HCT116 (cell line): ENCODE measurements around the gene PLCB1. TPM values are rescaled to one million over a fixed set of nuclear protein-coding genes. Genes with fewer than 3 reads are reported as not detected.

Experiments used
- ATAC-seq: fragments of 200-7000 bp; cut with Tn5 transposase; 2 replicates; pipeline ENCODE4 v1.9.1; 2020; ENCODE audit warnings: mild to moderate bottlenecking, moderate library complexity
- BruUV-seq: library from RNA; stranded (reverse); fragments of 400-500 nt; replicated peaks from 2 replicates; lab custom pipeline; 2021; lab: Mats Ljungman, UMichigan
- CTCF ChIA-PET: fragments of 300-600 bp; sonication (Branson Sonifier 250); formaldehyde crosslinking; loops from one replicate; lab custom pipeline; 2021; ENCODE audit warnings: antibody characterized with exemption; lab: Charles Lee
- POLR2A ChIA-PET: fragments of 300-600, 350-600 bp; sonication (Branson Sonifier 250); formaldehyde crosslinking; loops from one replicate; lab custom pipeline; 2021; ENCODE audit warnings: antibody characterized with exemption; lab: Charles Lee
- RAD21 ChIA-PET, 2 experiments: fragments of 300-600 bp; sonication (Branson Sonifier 250); formaldehyde crosslinking; loops; one replicate each; lab custom pipeline; 2023; ENCODE audit warnings: low total read pairs in 2 of 2; ENCODE audit not compliant: uncharacterized antibody in 2 of 2, unreplicated experiment in 2 of 2, low non-redundant PET in 1 of 2; lab: Charles Lee
- DNase-seq: peaks from one replicate; pipeline ENCODE4 v3.0.0-alpha.2; 2010; ENCODE audit warnings: low read depth, low spot score
- H2AFZ ChIP-seq: fragments of 200-600 bp; shearing (Covaris generic), sonication (generic); 2 replicates; pipeline ENCODE4 v1.6.1; 2017; ENCODE audit warnings: low read depth, mixed run types, mixed read lengths, antibody characterized with exemption, low read length; ENCODE audit not compliant: poor library complexity, severe bottlenecking
- H3K27ac ChIP-seq: 2 replicates; pipeline ENCODE4 v1.5.1; 2012; ENCODE audit warnings: low read depth, low read length
- H3K27me3 ChIP-seq: fragments of 200-600 bp; sonication (generic); 2 replicates; pipeline ENCODE4 v1.6.1; 2016; ENCODE audit warnings: mixed run types, low read length, mixed read lengths; ENCODE audit not compliant: insufficient read depth
- H3K36me3 ChIP-seq, 2 experiments: fragments of 200-500 bp in 1 of 2; fragments of 200-600 bp in 1 of 2; sonication (Bioruptor generic) in 1 of 2; sonication (generic) in 1 of 2; 2 replicates each; pipeline versions ENCODE4 v1.5.1 to v1.6.1; 2014 to 2016; ENCODE audit warnings: low read length in 2 of 2, inconsistent platforms in 1 of 2, mixed read lengths in 1 of 2, mixed run types in 1 of 2; ENCODE audit not compliant: insufficient read depth in 2 of 2, control insufficient read depth in 1 of 2
- H3K4me1 ChIP-seq, 2 experiments: fragments of 200-600 bp in 1 of 2; sonication (generic) in 1 of 2; 2 replicates each; pipeline versions ENCODE4 v1.5.1 to v1.6.1; 2012 to 2017; ENCODE audit warnings: low read length in 2 of 2, inconsistent platforms in 1 of 2, mild to moderate bottlenecking in 1 of 2, mixed read lengths in 1 of 2, mixed run types in 1 of 2, moderate library complexity in 1 of 2; ENCODE audit not compliant: insufficient read depth in 2 of 2, control insufficient read depth in 1 of 2
- H3K4me2 ChIP-seq: fragments of 200-600 bp; sonication (generic); 2 replicates; pipeline ENCODE4 v1.6.1; 2017; ENCODE audit warnings: mixed run types, low read length, mixed read lengths
- H3K4me3 ChIP-seq, 2 experiments: fragments of 200-600 bp in 1 of 2; sonication (generic) in 1 of 2; replicated peaks in 1 of 2; 2 replicates each; pipeline ENCODE4 v1.5.1; 2011 to 2016; ENCODE audit warnings: low read length in 2 of 2, control low read depth in 1 of 2, low read depth in 1 of 2, mild to moderate bottlenecking in 1 of 2, mixed read lengths in 1 of 2, mixed run types in 1 of 2
- H3K79me2 ChIP-seq: fragments of 200-600 bp; sonication (generic); 2 replicates; pipeline ENCODE4 v1.6.1; 2017; ENCODE audit warnings: mild to moderate bottlenecking, mixed run types, low read length, moderate library complexity, mixed read lengths; ENCODE audit not compliant: insufficient read depth
- H3K9ac ChIP-seq: fragments of 200-600 bp; sonication (generic); 2 replicates; pipeline ENCODE4 v1.6.1; 2016; ENCODE audit warnings: low read length, mixed read lengths
- H3K9me2 ChIP-seq: fragments of 200-600 bp; sonication (generic), shearing (Covaris generic); 2 replicates; pipeline ENCODE4 v1.6.1; 2017; ENCODE audit warnings: mixed run types, mild to moderate bottlenecking, moderate library complexity; ENCODE audit not compliant: insufficient read depth
- H3K9me3 ChIP-seq, 2 experiments: fragments of 200-500 bp in 1 of 2; fragments of 200-600 bp in 1 of 2; sonication (Bioruptor generic) in 1 of 2; sonication (generic) in 1 of 2; 2 replicates each; pipeline ENCODE4 v1.6.1; 2014 to 2017; ENCODE audit warnings: low read length in 2 of 2, mixed read lengths in 2 of 2, inconsistent platforms in 1 of 2, low read depth in 1 of 2, mild to moderate bottlenecking in 1 of 2, mixed run types in 1 of 2, moderate library complexity in 1 of 2; ENCODE audit not compliant: control insufficient read depth in 1 of 2, insufficient read depth in 1 of 2
- H4K20me1 ChIP-seq: fragments of 200-600 bp; sonication (generic), shearing (Covaris generic); 2 replicates; pipeline ENCODE4 v1.6.1; 2017; ENCODE audit warnings: mixed run types, mild to moderate bottlenecking, moderate library complexity; ENCODE audit not compliant: insufficient read depth
- CTCF ChIP-seq, 3 experiments: fragments of 200-600 bp in 1 of 3; sonication (generic) in 1 of 3; IDR thresholded peaks in 2 of 3; conservative IDR thresholded peaks in 1 of 3; 2 replicates each; pipeline ENCODE4 v1.5.1; 2012 to 2017; ENCODE audit warnings: low read depth in 2 of 3, low read length in 2 of 3, antibody characterized with exemption in 1 of 3, borderline replicate concordance in 1 of 3, control low read depth in 1 of 3, mild to moderate bottlenecking in 1 of 3, mixed read lengths in 1 of 3, mixed run types in 1 of 3, moderate library complexity in 1 of 3; ENCODE audit not compliant: insufficient read depth in 1 of 3
- EZH2 ChIP-seq: fragments of 200-600 bp; sonication (generic); IDR thresholded peaks from 2 replicates; pipeline ENCODE4 v1.6.1; 2017; ENCODE audit warnings: antibody characterized with exemption, mixed run types
- FOSL1 ChIP-seq: IDR thresholded peaks from 2 replicates; pipeline ENCODE4 v1.6.1; 2012; ENCODE audit warnings: low read depth
- MAX ChIP-seq: IDR thresholded peaks from 2 replicates; pipeline ENCODE4 v1.6.1; 2012
- RAD21 ChIP-seq: IDR thresholded peaks from 2 replicates; pipeline ENCODE4 v1.6.1; 2012; ENCODE audit warnings: low read depth, mild to moderate bottlenecking
- SIN3A ChIP-seq: IDR thresholded peaks from 2 replicates; pipeline ENCODE4 v1.6.1; 2012; ENCODE audit warnings: low read depth
- ZFX ChIP-seq: fragments of 450-650 bp; IDR thresholded peaks from 2 replicates; pipeline ENCODE4 v1.6.1; 2017
- intact Hi-C: fragments of 100-400 bp; cut with micrococcal nuclease; formaldehyde crosslinking; loops from 2 replicates; pipeline ENCODE4 v1.10.0; 2022
- total RNA-seq: library from RNA; stranded (reverse); gene quantifications from one replicate; pipeline ENCODE4 v1.2.1, GENCODE V29; 2021; ENCODE audit not compliant: unreplicated experiment

Gene PLCB1
- total RNA-seq, 1 experiment from 2014 or later, result 15.8 TPM

- POLR2A ChIA-PET, result no interaction called here
- no peaks in the 10 kb centered on the region for H3K36me3 ChIP-seq
- DNase-seq, result no peak
These were observed 281.6 kb downstream of the PLCB1 start for GRCh38 chr20:8413691-8414090.

More at GRCh38 chr20:8413691-8414090, 281.6 kb downstream of the PLCB1 start:
- RAD21 ChIA-PET, result no interaction called here
- Histone ChIP-seq H3K9me3 (no peaks in the 10 kb centered on the region), H3K9ac (no peak overlapping the region), H3K79me2 (no peaks in the 10 kb centered on the region), H4K20me1 (no peaks in the 10 kb centered on the region), H3K4me1 (no peaks in the 10 kb centered on the region), H3K27me3 (no peaks in the 10 kb centered on the region), H3K9me2 (no peaks in the 10 kb centered on the region), H3K4me3 (no peak overlapping the region), H3K4me2 (no peak overlapping the region), H3K27ac (no peak overlapping the region), H2AFZ (no peak overlapping the region)
- intact Hi-C loops, result no loop called here
- BruUV-seq, result no TSS peak
- CTCF ChIA-PET, result no interaction called here
- no peak for TF ChIP-seq CTCF (IDR thresholded peaks at IDR 0.05 in 2 of 3, conservative IDR thresholded peaks at IDR 0.05 in 1 of 3; ENCODE audit: borderline replicate concordance in 1 of 3, insufficient read depth in 1 of 3, low read depth in 2 of 3, low read length in 2 of 3)
- no peak for TF ChIP-seq FOSL1
- TF ChIP-seq ZFX, result no peak
- no peak for TF ChIP-seq MAX
- TF ChIP-seq SIN3A, result no peak
- TF ChIP-seq EZH2, result no peak
- TF ChIP-seq RAD21, result no peak
- ATAC-seq, result no peak
